ENCODE measurements around the gene MYO5C.

MYO5C gene

GRCh38 chr15:52307847-52308246 is 12.2 kb upstream of the MYO5C start:
- no peak for DNase-seq (ENCODE audit: extremely low read depth, insufficient read length)
- H3K27me3 ChIP-seq (replicated peaks; ENCODE audit: control insufficient read depth, insufficient read depth, low read length), result no peaks in the 10 kb centered on the region
- H3K4me3 ChIP-seq (replicated peaks; ENCODE audit: low read depth, low read length), result no peak overlapping the region
- H3K36me3 ChIP-seq (ENCODE audit: control insufficient read depth, insufficient read depth, low read length), result no peaks in the 10 kb centered on the region; the same call in 1 of the 2 replicates
- TF ChIP-seq CTCF (IDR thresholded peaks at IDR 0.05; ENCODE audit: insufficient read depth, low read length, poor library complexity, severe bottlenecking), result no peak

- DNase-seq (ENCODE audit: extremely low read depth, insufficient read length), result no peak
- no peaks in the 10 kb centered on the region for H3K36me3 ChIP-seq (ENCODE audit: control insufficient read depth, insufficient read depth, low read length)
- TF ChIP-seq CTCF (IDR thresholded peaks at IDR 0.05; ENCODE audit: insufficient read depth, low read length, poor library complexity, severe bottlenecking), result no peak
- no peaks in the 10 kb centered on the region for H3K27me3 ChIP-seq (replicated peaks; ENCODE audit: control insufficient read depth, insufficient read depth, low read length)
- H3K4me3 ChIP-seq (replicated peaks; ENCODE audit: low read depth, low read length), result no peak overlapping the region
Measured at GRCh38 chr15:52306270-52306669, 10.7 kb upstream of the MYO5C start.

- no peak overlapping the region for H3K4me3 ChIP-seq (replicated peaks; ENCODE audit: low read depth, low read length)
- no peak for DNase-seq (ENCODE audit: extremely low read depth, insufficient read length)
- no peaks in the 10 kb centered on the region for H3K27me3 ChIP-seq (replicated peaks; ENCODE audit: control insufficient read depth, insufficient read depth, low read length)
- TF ChIP-seq CTCF (IDR thresholded peaks at IDR 0.05; ENCODE audit: insufficient read depth, low read length, poor library complexity, severe bottlenecking), result no peak
- H3K36me3 ChIP-seq (ENCODE audit: control insufficient read depth, insufficient read depth, low read length), result no peaks in the 10 kb centered on the region
Measured at GRCh38 chr15:52303093-52303772, 7.6 kb upstream of the MYO5C start.

- Histone ChIP-seq H3K4me3 (replicated peaks; ENCODE audit: low read depth, low read length) (no peak overlapping the region), H3K36me3 (ENCODE audit: control insufficient read depth, insufficient read depth, low read length) (no peaks in the 10 kb centered on the region), H3K27me3 (replicated peaks; ENCODE audit: control insufficient read depth, insufficient read depth, low read length) (no peaks in the 10 kb centered on the region)
- no peak for TF ChIP-seq CTCF (IDR thresholded peaks at IDR 0.05; ENCODE audit: insufficient read depth, low read length, poor library complexity, severe bottlenecking)
- no peak for DNase-seq (ENCODE audit: extremely low read depth, insufficient read length)
Measured at GRCh38 chr15:52301265-52301847, 5.8 kb upstream of the MYO5C start.

GRCh38 chr15:52294881-52295420 is 653 bp downstream of the MYO5C start:
- DNase-seq (ENCODE audit: extremely low read depth, insufficient read length), result no peak
- TF ChIP-seq CTCF (IDR thresholded peaks at IDR 0.05; ENCODE audit: insufficient read depth, low read length, poor library complexity, severe bottlenecking), result no peak
- Histone ChIP-seq H3K27me3 (replicated peaks; ENCODE audit: control insufficient read depth, insufficient read depth, low read length) (no peaks in the 10 kb centered on the region; the same call in 1 of the 2 replicates), H3K4me3 (replicated peaks; ENCODE audit: low read depth, low read length) (peak overlapping the region; percentile 51), H3K36me3 (ENCODE audit: control insufficient read depth, insufficient read depth, low read length) (no peaks in the 10 kb centered on the region)
